HEK293 (cell line): ENCODE data around the gene TRIM9.

Experiments used
- MYNN ChIP-seq: fragments of 450-650 bp; formaldehyde crosslinking; IDR thresholded peaks from 2 replicates; pipeline ENCODE4 v1.5.1; 2016; ENCODE audit warnings: missing biosample characterization, missing genetic modification characterization, borderline replicate concordance
- TCF7L2 ChIP-seq: IDR thresholded peaks from 2 replicates; pipeline ENCODE4 v1.6.1; 2011; ENCODE audit warnings: low read depth, mild to moderate bottlenecking, inconsistent platforms, low read length, moderate library complexity, borderline replicate concordance
- WT1 ChIP-seq: fragments of 450-650 bp; formaldehyde crosslinking; IDR thresholded peaks from 2 replicates; pipeline ENCODE4 v1.5.1; 2016; ENCODE audit warnings: missing biosample characterization, missing genetic modification characterization
- ZBTB17 ChIP-seq: fragments of 450-650 bp; formaldehyde crosslinking; IDR thresholded peaks from 2 replicates; pipeline ENCODE4 v1.5.1; 2016; ENCODE audit warnings: missing biosample characterization, missing genetic modification characterization
- ZFP69B ChIP-seq: fragments of 450-650 bp; formaldehyde crosslinking; IDR thresholded peaks from 2 replicates; pipeline ENCODE4 v1.5.1; 2016; ENCODE audit warnings: missing biosample characterization, missing genetic modification characterization
- ZNF140 ChIP-seq: fragments of 450-650 bp; formaldehyde crosslinking; IDR thresholded peaks from 2 replicates; pipeline ENCODE4 v1.5.1; 2016; ENCODE audit warnings: missing biosample characterization, missing genetic modification characterization
- ZNF146 ChIP-seq: fragments of 450-650 bp; formaldehyde crosslinking; IDR thresholded peaks from 2 replicates; pipeline ENCODE4 v1.5.1; 2016; ENCODE audit warnings: missing biosample characterization, missing genetic modification characterization
- ZNF2 ChIP-seq: fragments of 450-650 bp; formaldehyde crosslinking; IDR thresholded peaks from 2 replicates; pipeline ENCODE4 v1.5.1; 2016; ENCODE audit warnings: missing biosample characterization, missing genetic modification characterization
- ZNF214 ChIP-seq: fragments of 450-650 bp; formaldehyde crosslinking; IDR thresholded peaks from 2 replicates; pipeline ENCODE4 v1.5.1; 2017; ENCODE audit warnings: missing biosample characterization, mild to moderate bottlenecking, missing genetic modification characterization, borderline replicate concordance
- ZNF23 ChIP-seq: fragments of 450-650 bp; formaldehyde crosslinking; IDR thresholded peaks from 2 replicates; pipeline ENCODE4 v1.5.1; 2016; ENCODE audit warnings: missing biosample characterization, missing genetic modification characterization, borderline replicate concordance
- ZNF302 ChIP-seq: fragments of 450-650 bp; formaldehyde crosslinking; IDR thresholded peaks from 2 replicates; pipeline ENCODE4 v1.5.1; 2016; ENCODE audit warnings: missing biosample characterization, missing genetic modification characterization, low read depth
- ZNF354C ChIP-seq: fragments of 450-650 bp; formaldehyde crosslinking; IDR thresholded peaks from 2 replicates; pipeline ENCODE4 v1.5.1; 2016; ENCODE audit warnings: missing biosample characterization, missing genetic modification characterization, low read depth, borderline replicate concordance
- ZNF501 ChIP-seq: fragments of 450-650 bp; formaldehyde crosslinking; IDR thresholded peaks from 2 replicates; pipeline ENCODE4 v1.5.1; 2016; ENCODE audit warnings: missing biosample characterization, missing genetic modification characterization
- ZNF529 ChIP-seq: fragments of 450-650 bp; formaldehyde crosslinking; IDR thresholded peaks from 2 replicates; pipeline ENCODE4 v1.5.1; 2017; ENCODE audit warnings: missing genetic modification characterization, missing biosample characterization; ENCODE audit not compliant: insufficient replicate concordance
- ZNF544 ChIP-seq: fragments of 450-650 bp; formaldehyde crosslinking; IDR thresholded peaks from 2 replicates; pipeline ENCODE4 v1.5.0; 2017; ENCODE audit warnings: missing biosample characterization, missing genetic modification characterization
- ZNF558 ChIP-seq: fragments of 450-650 bp; formaldehyde crosslinking; IDR thresholded peaks from 2 replicates; pipeline ENCODE4 v1.5.1; 2016; ENCODE audit warnings: missing biosample characterization, missing genetic modification characterization
- ZNF629 ChIP-seq: fragments of 450-650 bp; formaldehyde crosslinking; IDR thresholded peaks from 2 replicates; pipeline ENCODE4 v1.5.1; 2017; ENCODE audit warnings: missing biosample characterization, missing genetic modification characterization
- ZNF645 ChIP-seq: fragments of 450-650 bp; formaldehyde crosslinking; IDR thresholded peaks from 2 replicates; pipeline ENCODE4; 2016; ENCODE audit warnings: missing biosample characterization, missing genetic modification characterization
- ZNF660 ChIP-seq: fragments of 450-650 bp; IDR thresholded peaks from 2 replicates; pipeline ENCODE4 v1.5.1; 2018; ENCODE audit warnings: missing biosample characterization, mild to moderate bottlenecking, missing genetic modification characterization
- ZNF768 ChIP-seq: fragments of 450-650 bp; formaldehyde crosslinking; IDR thresholded peaks from 2 replicates; pipeline ENCODE4 v1.5.1; 2018; ENCODE audit warnings: missing biosample characterization, mild to moderate bottlenecking, missing genetic modification characterization
- ZNF837 ChIP-seq: fragments of 450-650 bp; formaldehyde crosslinking; IDR thresholded peaks from 2 replicates; pipeline ENCODE4 v1.5.1; 2016; ENCODE audit warnings: missing biosample characterization, missing genetic modification characterization
- ZSCAN30 ChIP-seq: fragments of 450-650 bp; IDR thresholded peaks from 2 replicates; pipeline ENCODE4 v1.5.1; 2018; ENCODE audit warnings: missing biosample characterization, mild to moderate bottlenecking, missing genetic modification characterization, moderate library complexity
- TF ChIP-seq, protein P1 (sequence below): fragments of 450-650 bp; formaldehyde crosslinking; optimal IDR thresholded peaks from 2 replicates; pipeline ENCODE3; 2016; ENCODE audit warnings: missing biosample characterization, mild to moderate bottlenecking, missing genetic modification characterization
- TF ChIP-seq, protein P2 (sequence below): fragments of 450-650 bp; formaldehyde crosslinking; IDR thresholded peaks from 2 replicates; pipeline ENCODE4 v1.5.1; 2017; ENCODE audit warnings: missing biosample characterization, missing genetic modification characterization
- TF ChIP-seq, protein P3 (sequence below): fragments of 450-650 bp; formaldehyde crosslinking; IDR thresholded peaks from 2 replicates; pipeline ENCODE4 v1.5.1; 2016; ENCODE audit warnings: missing biosample characterization, missing genetic modification characterization, borderline replicate concordance
- TF ChIP-seq, protein P4 (sequence below): fragments of 450-650 bp; formaldehyde crosslinking; IDR thresholded peaks from 2 replicates; pipeline ENCODE4 v1.5.1; 2016; ENCODE audit warnings: missing biosample characterization, missing genetic modification characterization

Gene TRIM9

DNA sequence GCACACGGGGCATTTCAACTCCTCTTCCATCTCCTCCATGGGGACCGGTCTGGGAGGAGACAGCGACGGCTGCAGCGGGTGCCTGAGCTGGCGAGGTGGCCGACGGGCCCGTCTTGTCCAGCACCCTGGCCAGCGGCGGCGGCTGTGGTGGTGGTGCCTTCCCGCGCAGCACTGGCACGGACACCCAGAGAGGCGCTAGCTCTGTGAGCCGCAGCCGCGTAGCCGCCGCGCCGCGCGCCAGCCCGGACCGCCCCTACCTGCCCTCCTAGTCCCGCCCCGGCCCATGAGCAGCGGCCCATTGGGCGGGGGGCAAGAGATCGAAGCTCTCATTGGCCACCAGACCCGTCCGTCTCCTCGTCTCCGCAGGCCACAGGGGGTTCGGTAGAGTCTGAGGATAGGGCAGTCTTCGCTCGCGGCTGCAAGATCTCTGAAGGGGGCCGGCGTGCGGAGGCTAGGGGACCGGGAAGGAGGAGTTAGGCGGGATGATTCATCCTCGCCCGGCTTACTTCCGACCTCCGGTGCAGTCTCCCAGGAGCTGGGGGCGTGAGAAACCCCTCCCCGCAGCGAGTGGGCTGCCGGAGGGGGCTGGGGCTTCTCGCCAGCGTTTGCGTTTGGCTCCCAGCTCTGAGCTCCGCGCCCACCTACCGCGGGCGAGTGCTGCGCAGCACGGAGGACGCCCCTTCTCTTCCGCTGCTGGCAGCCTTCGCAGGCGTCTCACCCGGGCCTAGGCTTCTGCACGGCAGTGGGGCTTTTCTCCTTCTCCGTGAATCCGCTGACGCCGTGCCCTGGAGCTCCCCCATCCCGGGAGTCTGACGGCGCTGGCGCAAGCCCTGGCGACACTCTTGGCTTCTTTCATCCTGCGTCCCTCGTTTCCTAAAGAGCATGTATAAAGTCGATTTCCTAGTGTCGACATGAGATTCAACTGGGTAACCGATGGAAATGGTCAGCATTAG is at the start of gene TRIM9 (continued):
- TF ChIP-seq, protein P1, sequence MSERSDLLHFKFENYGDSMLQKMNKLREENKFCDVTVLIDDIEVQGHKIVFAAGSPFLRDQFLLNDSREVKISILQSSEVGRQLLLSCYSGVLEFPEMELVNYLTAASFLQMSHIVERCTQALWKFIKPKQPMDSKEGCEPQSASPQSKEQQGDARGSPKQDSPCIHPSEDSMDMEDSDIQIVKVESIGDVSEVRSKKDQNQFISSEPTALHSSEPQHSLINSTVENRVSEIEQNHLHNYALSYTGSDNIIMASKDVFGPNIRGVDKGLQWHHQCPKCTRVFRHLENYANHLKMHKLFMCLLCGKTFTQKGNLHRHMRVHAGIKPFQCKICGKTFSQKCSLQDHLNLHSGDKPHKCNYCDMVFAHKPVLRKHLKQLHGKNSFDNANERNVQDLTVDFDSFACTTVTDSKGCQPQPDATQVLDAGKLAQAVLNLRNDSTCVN (tag by site-specific recombination) = peak; percentile 97
- TF ChIP-seq ZNF146 (tag by site-specific recombination) (no peak), ZNF2 (no peak), ZNF558 (tag by site-specific recombination) (no peak), ZNF23 (no peak), ZNF140 (no peak), ZNF214 (tag by site-specific recombination) (no peak), ZNF544 (tag by site-specific recombination) (no peak), ZNF645 (tag by site-specific recombination) (no peak), ZFP69B (tag by site-specific recombination) (no peak), ZNF837 (tag by site-specific recombination) (no peak), ZNF501 (tag by site-specific recombination) (peak; percentile 78), ZBTB17 (peak; percentile 84), ZNF768 (tag by site-specific recombination) (no peak), ZSCAN30 (tag by site-specific recombination) (peak; percentile 54; the same call in 1 of the 2 replicates), WT1 (tag by site-specific recombination) (no peak), ZNF354C (no peak), ZNF660 (tag by site-specific recombination) (no peak; the same call in 1 of the 2 replicates), ZNF629 (tag by site-specific recombination) (no peak; the same call in 1 of the 2 replicates), ZNF302 (no peak), MYNN (tag by site-specific recombination) (no peak), ZNF529 (tag by site-specific recombination) (no peak), TCF7L2 (0 out of 2 replicates have a peak, but pooled peaks have one; percentile 17)
- TF ChIP-seq, protein P2, sequence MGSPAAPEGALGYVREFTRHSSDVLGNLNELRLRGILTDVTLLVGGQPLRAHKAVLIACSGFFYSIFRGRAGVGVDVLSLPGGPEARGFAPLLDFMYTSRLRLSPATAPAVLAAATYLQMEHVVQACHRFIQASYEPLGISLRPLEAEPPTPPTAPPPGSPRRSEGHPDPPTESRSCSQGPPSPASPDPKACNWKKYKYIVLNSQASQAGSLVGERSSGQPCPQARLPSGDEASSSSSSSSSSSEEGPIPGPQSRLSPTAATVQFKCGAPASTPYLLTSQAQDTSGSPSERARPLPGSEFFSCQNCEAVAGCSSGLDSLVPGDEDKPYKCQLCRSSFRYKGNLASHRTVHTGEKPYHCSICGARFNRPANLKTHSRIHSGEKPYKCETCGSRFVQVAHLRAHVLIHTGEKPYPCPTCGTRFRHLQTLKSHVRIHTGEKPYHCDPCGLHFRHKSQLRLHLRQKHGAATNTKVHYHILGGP = no peak
- TF ChIP-seq, protein P3, sequence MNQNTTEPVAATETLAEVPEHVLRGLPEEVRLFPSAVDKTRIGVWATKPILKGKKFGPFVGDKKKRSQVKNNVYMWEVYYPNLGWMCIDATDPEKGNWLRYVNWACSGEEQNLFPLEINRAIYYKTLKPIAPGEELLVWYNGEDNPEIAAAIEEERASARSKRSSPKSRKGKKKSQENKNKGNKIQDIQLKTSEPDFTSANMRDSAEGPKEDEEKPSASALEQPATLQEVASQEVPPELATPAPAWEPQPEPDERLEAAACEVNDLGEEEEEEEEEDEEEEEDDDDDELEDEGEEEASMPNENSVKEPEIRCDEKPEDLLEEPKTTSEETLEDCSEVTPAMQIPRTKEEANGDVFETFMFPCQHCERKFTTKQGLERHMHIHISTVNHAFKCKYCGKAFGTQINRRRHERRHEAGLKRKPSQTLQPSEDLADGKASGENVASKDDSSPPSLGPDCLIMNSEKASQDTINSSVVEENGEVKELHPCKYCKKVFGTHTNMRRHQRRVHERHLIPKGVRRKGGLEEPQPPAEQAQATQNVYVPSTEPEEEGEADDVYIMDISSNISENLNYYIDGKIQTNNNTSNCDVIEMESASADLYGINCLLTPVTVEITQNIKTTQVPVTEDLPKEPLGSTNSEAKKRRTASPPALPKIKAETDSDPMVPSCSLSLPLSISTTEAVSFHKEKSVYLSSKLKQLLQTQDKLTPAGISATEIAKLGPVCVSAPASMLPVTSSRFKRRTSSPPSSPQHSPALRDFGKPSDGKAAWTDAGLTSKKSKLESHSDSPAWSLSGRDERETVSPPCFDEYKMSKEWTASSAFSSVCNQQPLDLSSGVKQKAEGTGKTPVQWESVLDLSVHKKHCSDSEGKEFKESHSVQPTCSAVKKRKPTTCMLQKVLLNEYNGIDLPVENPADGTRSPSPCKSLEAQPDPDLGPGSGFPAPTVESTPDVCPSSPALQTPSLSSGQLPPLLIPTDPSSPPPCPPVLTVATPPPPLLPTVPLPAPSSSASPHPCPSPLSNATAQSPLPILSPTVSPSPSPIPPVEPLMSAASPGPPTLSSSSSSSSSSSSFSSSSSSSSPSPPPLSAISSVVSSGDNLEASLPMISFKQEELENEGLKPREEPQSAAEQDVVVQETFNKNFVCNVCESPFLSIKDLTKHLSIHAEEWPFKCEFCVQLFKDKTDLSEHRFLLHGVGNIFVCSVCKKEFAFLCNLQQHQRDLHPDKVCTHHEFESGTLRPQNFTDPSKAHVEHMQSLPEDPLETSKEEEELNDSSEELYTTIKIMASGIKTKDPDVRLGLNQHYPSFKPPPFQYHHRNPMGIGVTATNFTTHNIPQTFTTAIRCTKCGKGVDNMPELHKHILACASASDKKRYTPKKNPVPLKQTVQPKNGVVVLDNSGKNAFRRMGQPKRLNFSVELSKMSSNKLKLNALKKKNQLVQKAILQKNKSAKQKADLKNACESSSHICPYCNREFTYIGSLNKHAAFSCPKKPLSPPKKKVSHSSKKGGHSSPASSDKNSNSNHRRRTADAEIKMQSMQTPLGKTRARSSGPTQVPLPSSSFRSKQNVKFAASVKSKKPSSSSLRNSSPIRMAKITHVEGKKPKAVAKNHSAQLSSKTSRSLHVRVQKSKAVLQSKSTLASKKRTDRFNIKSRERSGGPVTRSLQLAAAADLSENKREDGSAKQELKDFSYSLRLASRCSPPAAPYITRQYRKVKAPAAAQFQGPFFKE (tag by site-specific recombination) = no peak
- TF ChIP-seq, protein P4, sequence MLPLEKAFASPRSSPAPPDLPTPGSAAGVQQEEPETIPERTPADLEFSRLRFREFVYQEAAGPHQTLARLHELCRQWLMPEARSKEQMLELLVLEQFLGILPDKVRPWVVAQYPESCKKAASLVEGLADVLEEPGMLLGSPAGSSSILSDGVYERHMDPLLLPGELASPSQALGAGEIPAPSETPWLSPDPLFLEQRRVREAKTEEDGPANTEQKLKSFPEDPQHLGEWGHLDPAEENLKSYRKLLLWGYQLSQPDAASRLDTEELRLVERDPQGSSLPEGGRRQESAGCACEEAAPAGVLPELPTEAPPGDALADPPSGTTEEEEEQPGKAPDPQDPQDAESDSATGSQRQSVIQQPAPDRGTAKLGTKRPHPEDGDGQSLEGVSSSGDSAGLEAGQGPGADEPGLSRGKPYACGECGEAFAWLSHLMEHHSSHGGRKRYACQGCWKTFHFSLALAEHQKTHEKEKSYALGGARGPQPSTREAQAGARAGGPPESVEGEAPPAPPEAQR (tag by site-specific recombination) = no peak
